GM18519 (cell line): ENCODE data around the gene LRFN2.

Experiments
- ATAC-seq: cut with Tn5 transposase; IDR thresholded peaks from one replicate; pipeline ENCODE4 v1.9.1; 2021; ENCODE audit warnings: mild to moderate bottlenecking, moderate library complexity; ENCODE audit not compliant: unreplicated experiment, low FRiP score

LRFN2 gene

GRCh38 chr6:40480678-40481077 is 106.5 kb downstream of the LRFN2 start:
- ATAC-seq: no peak

- no peak for ATAC-seq
These were observed 107.5 kb downstream of the LRFN2 start for GRCh38 chr6:40479706-40480105.

GRCh38 chr6:40477246-40478126 is 109.7 kb downstream of the LRFN2 start:
- ATAC-seq: no peak

- ATAC-seq: no peak
These were observed 110.5 kb downstream of the LRFN2 start for GRCh38 chr6:40476673-40477072.

- ATAC-seq: no peak
These were observed 112.2 kb downstream of the LRFN2 start for GRCh38 chr6:40474937-40475336.

- ATAC-seq: no peak
These were observed 114.1 kb downstream of the LRFN2 start for GRCh38 chr6:40473026-40473425.

- ATAC-seq: no peak
These were observed 114.8 kb downstream of the LRFN2 start for GRCh38 chr6:40472353-40472752.

GRCh38 chr6:40471243-40471642 is 115.9 kb downstream of the LRFN2 start:
- ATAC-seq: no peak

GRCh38 chr6:40469323-40469722 is 117.8 kb downstream of the LRFN2 start:
- ATAC-seq: no peak

- no peak for ATAC-seq
These were observed 120.1 kb downstream of the LRFN2 start for GRCh38 chr6:40466986-40467539.

GRCh38 chr6:40461643-40462042 is 125.5 kb downstream of the LRFN2 start:
- no peak for ATAC-seq

GRCh38 chr6:40460380-40460779 is 126.8 kb downstream of the LRFN2 start:
- ATAC-seq: no peak

- ATAC-seq: no peak
These were observed 129.9 kb downstream of the LRFN2 start for GRCh38 chr6:40457261-40457660.

- ATAC-seq: no peak
These were observed 130.7 kb downstream of the LRFN2 start for GRCh38 chr6:40456390-40457013.

GRCh38 chr6:40455686-40456389 is 131.3 kb downstream of the LRFN2 start:
- ATAC-seq: no peak

- no peak for ATAC-seq
These were observed 136.7 kb downstream of the LRFN2 start for GRCh38 chr6:40450483-40450882.

- ATAC-seq: no peak
These were observed 142.4 kb downstream of the LRFN2 start for GRCh38 chr6:40444811-40445210.

- ATAC-seq: no peak
These were observed 142.9 kb downstream of the LRFN2 start for GRCh38 chr6:40444312-40444711.

- ATAC-seq: no peak
These were observed 143.3 kb downstream of the LRFN2 start for GRCh38 chr6:40443842-40444241.

- no peak for ATAC-seq
These were observed 144.6 kb downstream of the LRFN2 start for GRCh38 chr6:40442591-40442990.

GRCh38 chr6:40441150-40441549 is 146.0 kb downstream of the LRFN2 start:
- no peak for ATAC-seq
